Dermis blood vessel endothelial cell (primary cell): Measurements from ENCODE around the gene DRC1. TPM values are rescaled to one million over a fixed set of nuclear protein-coding genes. Genes with fewer than 3 reads are reported as not detected.
A peak's percentile ranks its signal among the peaks of the same experiment; 100 is the strongest.
"Not testable (repeated sequence)": the region's sequence is repeated elsewhere in the genome, so short reads cannot be mapped to it uniquely, and the experiment has no call there.

Experiments
- DNase-seq: peaks from one replicate; pipeline ENCODE4 v3.0.0; 2010
- total RNA-seq: library from RNA; depleted of rRNA; stranded (reverse); fragments of >200 nt; gene quantifications from 2 replicates; pipeline ENCODE4 v1.2.3, GENCODE V29; 2014

Gene DRC1
- total RNA-seq, result 0.09 and 0.17 TPM in 2 replicates

- DNase-seq, result peak; percentile 81
Observed at GRCh38 chr2:26401739-26402541, at the start of gene DRC1. TSS of gene DRC1 (plus strand) at chr2:26401920. CDS start at chr2:26401990, 70 bp downstream.

DNA sequence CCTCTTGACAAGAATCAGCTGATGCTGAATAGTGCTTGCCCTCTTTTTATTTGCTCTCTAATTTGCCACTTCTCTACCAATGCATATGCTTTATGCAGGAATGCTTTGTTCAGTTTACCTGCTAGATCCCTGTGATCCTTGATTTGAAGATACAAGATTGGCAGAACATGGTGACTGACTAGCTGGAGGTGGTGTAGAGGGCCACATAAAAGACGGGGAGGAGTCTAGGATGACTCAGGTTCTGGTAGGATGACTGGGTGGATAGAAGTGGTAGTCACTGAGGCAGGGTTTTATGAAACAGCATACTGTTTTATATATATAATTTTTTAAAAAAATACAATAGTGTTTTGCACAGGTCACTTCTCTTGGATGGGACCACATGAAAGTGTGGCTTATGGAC is 48.8 kb upstream of the DRC1 start:
- DNase-seq, result peak; percentile 10

- DNase-seq, result not testable (repeated sequence)
Observed at GRCh38 chr2:26354469-26354868, 47.3 kb upstream of the DRC1 start.

DNA sequence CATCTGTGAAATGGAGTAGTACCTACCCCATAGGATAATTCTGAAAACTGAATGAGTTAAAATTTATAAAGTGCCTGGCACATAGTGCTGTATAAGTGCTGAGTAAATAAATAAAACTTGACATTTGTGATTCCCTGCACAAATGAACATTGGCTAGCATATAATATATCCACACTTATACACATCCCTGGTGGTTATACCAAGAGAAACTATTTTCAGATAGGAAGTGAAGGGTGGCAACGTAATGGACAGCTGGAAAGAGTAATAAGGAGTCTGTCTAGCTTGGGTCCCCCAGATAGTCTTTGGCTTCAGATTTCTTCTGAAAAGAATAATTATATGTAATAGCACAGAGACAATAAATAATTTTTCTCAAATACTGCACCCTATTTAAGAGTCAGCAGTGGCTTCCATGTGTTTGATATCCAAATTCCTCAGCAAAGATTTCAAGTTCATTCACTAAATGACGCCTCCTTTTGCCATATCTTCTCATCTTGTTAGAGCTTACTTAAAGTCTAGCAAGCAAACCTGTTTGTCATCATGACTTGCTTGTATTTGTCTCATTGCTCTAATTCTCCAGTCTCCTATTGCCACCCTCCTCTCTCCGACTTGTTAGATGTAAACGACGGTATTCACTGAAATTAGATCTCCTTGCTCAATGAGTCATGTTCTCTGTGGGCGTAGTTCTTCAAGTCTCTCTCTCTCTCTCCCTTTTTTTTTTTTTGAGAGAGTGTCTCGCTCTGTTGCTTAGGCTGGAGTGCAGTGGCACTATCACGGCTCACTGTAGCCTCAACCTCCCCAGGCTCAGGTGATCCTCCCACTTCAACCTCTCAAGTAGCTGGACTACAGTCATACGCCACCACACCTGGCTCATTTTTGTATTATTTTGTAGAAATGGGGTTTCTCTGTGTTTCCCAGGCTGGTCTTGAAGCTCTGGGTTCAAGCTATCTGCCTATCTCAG is 46.4 kb upstream of the DRC1 start:
- DNase-seq, result peak; percentile 21

DNA sequence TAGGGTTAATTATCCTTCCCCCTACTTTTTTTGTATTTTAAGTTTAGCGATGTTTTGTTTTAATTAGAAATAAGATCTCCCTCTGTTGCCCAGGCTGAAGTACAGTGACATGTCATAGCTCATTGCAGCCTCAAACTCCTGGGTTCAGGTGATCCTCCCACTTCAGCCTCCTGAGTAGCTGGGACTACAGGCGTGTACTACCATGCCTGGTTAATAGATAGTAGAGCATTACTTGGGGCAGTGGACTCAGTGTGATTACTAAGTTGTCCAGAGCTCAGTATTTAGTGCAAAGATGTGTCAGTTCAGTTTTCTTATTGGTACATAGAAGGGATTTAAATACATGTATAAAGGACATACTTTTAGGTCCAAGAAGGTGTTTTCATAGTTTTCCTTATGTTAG is 45.6 kb upstream of the DRC1 start:
- no peak for DNase-seq

- no peak for DNase-seq
Observed at GRCh38 chr2:26356771-26357170, 44.9 kb upstream of the DRC1 start.

GRCh38 chr2:26359886-26360473 is 41.7 kb upstream of the DRC1 start:
- no peak for DNase-seq

DNA sequence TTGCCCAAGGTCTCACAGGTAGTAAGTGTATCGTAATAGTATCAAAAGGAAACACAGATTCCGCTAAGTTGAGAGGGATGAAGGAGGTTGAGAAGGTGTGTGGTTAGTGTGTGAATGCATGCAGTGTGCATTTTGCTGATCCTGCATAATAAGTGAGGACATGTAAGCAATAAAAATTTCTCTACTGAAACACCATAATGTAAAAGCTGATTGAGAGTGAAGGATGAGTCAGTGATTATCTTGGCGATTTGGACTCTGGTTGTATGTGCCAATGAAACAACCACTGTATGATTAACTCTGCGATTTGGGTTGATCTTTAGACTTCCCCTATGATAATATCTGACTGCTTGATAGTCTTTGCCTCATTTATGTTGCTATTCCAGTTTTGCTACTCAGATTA is 38.4 kb upstream of the DRC1 start:
- peak; percentile 12 for DNase-seq

DNA sequence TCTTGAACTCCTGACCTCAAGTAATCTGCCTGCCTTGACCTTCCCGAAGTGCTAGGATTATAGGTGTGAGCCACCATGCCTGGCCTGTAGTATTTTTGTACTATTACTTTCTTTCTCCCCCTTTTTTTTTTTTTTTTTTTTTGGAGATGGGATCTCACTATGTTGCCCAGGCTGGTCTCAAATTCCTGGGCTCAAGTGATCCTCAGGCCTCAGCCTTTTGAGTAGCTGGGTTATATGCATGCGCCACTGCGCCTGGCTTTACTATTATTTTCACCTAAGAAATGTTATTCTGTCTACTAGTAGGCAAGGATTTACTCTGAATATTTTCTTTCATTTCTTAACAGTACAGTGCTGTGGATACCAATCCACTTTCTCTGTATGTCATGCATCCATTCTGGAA is 37.8 kb upstream of the DRC1 start:
- no peak for DNase-seq

GRCh38 chr2:26364669-26365068 is 37.1 kb upstream of the DRC1 start:
- DNase-seq, result no peak

GRCh38 chr2:26366957-26367356 is 34.8 kb upstream of the DRC1 start:
- DNase-seq, result no peak

- DNase-seq, result not testable (repeated sequence)
Observed at GRCh38 chr2:26369664-26370063, 32.1 kb upstream of the DRC1 start.

- DNase-seq, result not testable (repeated sequence)
Observed at GRCh38 chr2:26370909-26371308, 30.8 kb upstream of the DRC1 start.

DNA sequence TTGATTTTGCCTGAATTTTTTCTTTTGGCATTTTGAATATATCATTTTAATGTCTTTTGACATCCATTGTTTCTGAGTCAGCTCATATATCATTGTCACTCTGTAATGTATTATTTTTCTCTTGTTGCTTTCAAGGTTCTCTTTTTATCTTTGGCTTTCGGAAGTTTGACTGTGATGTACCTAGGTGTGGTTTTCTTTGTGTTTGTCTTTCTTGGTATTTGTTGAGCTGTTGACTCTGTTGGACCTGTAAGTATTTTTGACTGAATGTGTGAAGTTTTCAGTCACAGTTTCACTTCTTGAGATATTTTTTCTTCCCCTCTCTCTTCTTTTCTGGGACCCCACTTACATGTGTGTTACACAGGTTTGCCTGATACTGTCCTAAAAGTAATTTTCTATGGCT is 24.9 kb upstream of the DRC1 start:
- DNase-seq, result no peak

- DNase-seq, result no peak
Observed at GRCh38 chr2:26380281-26380680, 21.4 kb upstream of the DRC1 start.

DNA sequence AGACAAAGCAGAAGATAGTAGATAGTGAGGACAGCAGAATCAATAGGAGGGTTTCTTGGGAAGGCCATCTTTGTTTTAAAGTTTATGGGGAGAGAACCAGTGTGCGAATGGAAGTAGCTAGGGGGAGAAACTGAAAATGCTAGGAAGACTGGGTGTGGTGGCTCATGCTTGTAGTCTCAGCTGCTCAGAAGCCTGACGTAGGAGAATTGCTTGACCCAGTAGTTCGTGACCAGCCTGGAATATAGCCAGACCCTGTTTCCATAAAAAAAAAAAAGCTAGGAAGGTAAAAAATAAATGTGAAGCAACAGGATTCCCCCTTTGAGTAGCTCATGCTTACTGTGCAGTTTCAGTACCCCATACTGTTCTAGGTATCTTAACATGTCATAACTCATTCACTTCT is 19.2 kb upstream of the DRC1 start:
- DNase-seq, result no peak

GRCh38 chr2:26384183-26384582 is 17.5 kb upstream of the DRC1 start:
- no peak for DNase-seq

- DNase-seq, result no peak
Observed at GRCh38 chr2:26384597-26384996, 17.1 kb upstream of the DRC1 start.

DNA sequence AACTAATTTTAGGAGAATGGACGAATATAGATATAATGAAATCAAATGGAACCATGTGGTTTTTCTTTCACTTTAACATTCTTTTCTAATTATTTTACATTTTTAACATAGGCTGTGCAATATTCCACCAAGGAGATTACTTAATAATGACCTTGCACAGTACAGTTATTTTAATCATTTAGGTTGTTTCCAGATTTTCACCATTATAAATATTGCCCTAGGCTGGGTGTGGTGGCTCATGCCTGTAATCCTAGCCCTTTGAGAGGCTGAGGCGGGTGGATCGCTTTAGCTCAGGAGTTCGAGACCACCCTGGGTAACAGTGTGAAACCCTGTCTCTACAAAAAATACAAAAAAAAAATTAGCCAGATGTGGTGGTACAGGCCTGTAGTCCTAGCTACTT is 14.5 kb upstream of the DRC1 start:
- no peak for DNase-seq

DNA sequence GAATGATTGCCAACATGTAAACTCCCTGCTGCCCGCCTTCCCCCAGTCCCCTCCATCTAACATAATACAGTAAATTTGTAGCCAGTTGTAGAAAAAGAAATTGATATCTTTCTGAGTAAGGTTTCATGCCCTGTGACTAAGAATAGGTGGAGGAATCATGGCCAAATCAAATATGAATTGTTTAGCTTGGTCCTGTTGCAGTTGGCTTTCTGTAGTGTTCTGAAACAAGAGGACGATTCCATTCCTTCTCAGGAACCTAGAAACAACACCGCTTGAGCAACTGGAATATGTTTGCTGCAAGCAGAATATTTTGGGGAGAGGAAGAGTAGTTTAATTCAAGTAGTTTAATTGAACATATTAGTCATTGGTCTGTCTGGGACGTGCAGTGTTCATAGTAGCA is 7.0 kb upstream of the DRC1 start:
- no peak for DNase-seq

DNA sequence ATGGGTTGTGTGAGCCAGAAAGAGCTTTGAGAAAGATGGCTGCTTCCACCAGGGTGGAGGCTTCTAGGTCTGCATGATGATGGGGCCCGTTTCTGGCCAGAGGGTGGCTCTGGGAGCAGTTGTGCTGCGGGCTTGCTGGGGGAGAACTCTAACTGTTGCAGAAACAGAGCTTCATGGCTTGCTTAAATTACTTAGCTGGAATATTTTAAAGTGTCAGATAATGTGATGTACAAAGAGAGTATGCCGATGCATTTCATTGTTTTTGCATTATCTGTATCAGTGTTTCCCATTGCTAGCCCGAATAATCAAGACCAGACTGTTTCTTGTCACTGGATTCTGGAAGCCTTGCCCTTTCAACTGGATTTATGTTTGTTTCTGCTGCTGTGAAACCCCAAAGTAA is 6.3 kb upstream of the DRC1 start:
- DNase-seq, result no peak

GRCh38 chr2:26396734-26397298 is 4.9 kb upstream of the DRC1 start:
- no peak for DNase-seq
